H1 (cell line): ENCODE data around the gene NRXN3. TPM values are rescaled to one million over a fixed set of nuclear protein-coding genes. Genes with fewer than 3 reads are reported as not detected.

Source experiments
- CTCF ChIA-PET: fragments of 300-600 bp; sonication (Branson Sonifier 250); formaldehyde crosslinking; loops from one replicate; lab custom pipeline; 2021; ENCODE audit not compliant: partially characterized antibody; lab: Charles Lee
- POLR2A ChIA-PET: fragments of 300-600 bp; sonication (Branson Sonifier 250); formaldehyde crosslinking; loops from one replicate; lab custom pipeline; 2021; ENCODE audit warnings: inconsistent platforms; ENCODE audit not compliant: partially characterized antibody; lab: Charles Lee
- DNase-seq, 2 experiments: peaks; one replicate each; pipeline versions ENCODE4 v3.0.0 to v3.0.0-alpha.2; 2010 to 2022; ENCODE audit warnings: low spot score in 2 of 2, low read depth in 1 of 2, mixed read lengths in 1 of 2
- FAIRE-seq: peaks from 2 replicates; lab custom pipeline; 2011; peaks lifted over from hg19 to GRCh38; lab: Jason Lieb, UNC
- H2AFZ ChIP-seq: 2 replicates; pipeline ENCODE4 v1.8.1; 2012; ENCODE audit warnings: low read length, inconsistent platforms
- H2AK5ac ChIP-seq: 2 replicates; pipeline ENCODE4 v1.6.1; 2013; ENCODE audit warnings: low read depth, low read length
- H2BK120ac ChIP-seq: replicated peaks from 2 replicates; pipeline ENCODE3; 2013; ENCODE audit warnings: low read depth, low read length, inconsistent platforms
- H2BK12ac ChIP-seq: 2 replicates; pipeline ENCODE4 v1.6.1; 2013; ENCODE audit warnings: low read depth, low read length
- H2BK15ac ChIP-seq: 2 replicates; pipeline ENCODE4 v1.6.1; 2013; ENCODE audit warnings: low read length
- H2BK20ac ChIP-seq: 2 replicates; pipeline ENCODE4 v1.6.1; 2013; ENCODE audit warnings: low read length
- H2BK5ac ChIP-seq: 2 replicates; pipeline ENCODE4 v1.6.1; 2013; ENCODE audit warnings: low read depth, low read length
- H3K14ac ChIP-seq: 2 replicates; pipeline ENCODE4 v1.6.1; 2013; ENCODE audit warnings: inconsistent platforms; ENCODE audit not compliant: insufficient read length
- H3K18ac ChIP-seq: 2 replicates; pipeline ENCODE4 v1.6.1; 2013; ENCODE audit warnings: low read length; ENCODE audit errors: extremely low read depth
- H3K23ac ChIP-seq: 2 replicates; pipeline ENCODE4 v1.6.1; 2013; ENCODE audit warnings: inconsistent platforms; ENCODE audit not compliant: insufficient read length
- H3K23me2 ChIP-seq: 2 replicates; pipeline ENCODE4 v1.6.1; 2013; ENCODE audit warnings: low read depth, low read length
- H3K27ac ChIP-seq: 2 replicates; pipeline ENCODE4 v1.6.1; 2011; ENCODE audit warnings: low read depth, low read length, inconsistent platforms
- H3K27me3 ChIP-seq, 4 experiments: replicated peaks in 1 of 4; 1 replicate in 1 of 4; 2 replicates in 3 of 4; pipeline versions ENCODE4 v1.6.1 to v1.8.1; 2011 to 2013; ENCODE audit warnings: low read length in 3 of 4, mild to moderate bottlenecking in 3 of 4, inconsistent platforms in 2 of 4, mixed read lengths in 2 of 4, moderate library complexity in 1 of 4; ENCODE audit not compliant: control insufficient read depth in 3 of 4, insufficient read depth in 3 of 4; ENCODE audit errors: extremely low read depth in 1 of 4
- H3K36me3 ChIP-seq, 4 experiments: 2 replicates each; pipeline versions ENCODE4 v1.6.1 to v1.8.1; 2011 to 2013; ENCODE audit warnings: mild to moderate bottlenecking in 4 of 4, low read length in 3 of 4, moderate library complexity in 2 of 4, control low read depth in 1 of 4, inconsistent platforms in 1 of 4; ENCODE audit not compliant: insufficient read depth in 4 of 4, control insufficient read depth in 2 of 4
- H3K4ac ChIP-seq: replicated peaks from 2 replicates; pipeline ENCODE3; 2013; ENCODE audit warnings: low read length, low read depth, mixed read lengths, inconsistent platforms; ENCODE audit not compliant: insufficient read length
- H3K4me1 ChIP-seq, 4 experiments: replicated peaks in 1 of 4; 1 replicate in 1 of 4; 2 replicates in 3 of 4; pipeline versions ENCODE4 v1.6.1 to v1.8.1; 2011 to 2013; ENCODE audit warnings: low read length in 3 of 4, inconsistent platforms in 2 of 4, mixed read lengths in 1 of 4; ENCODE audit not compliant: insufficient read depth in 4 of 4, control insufficient read depth in 3 of 4
- H3K4me2 ChIP-seq, 2 experiments: 2 replicates each; pipeline versions ENCODE4 v1.6.1 to v1.8.1; 2011 to 2013; ENCODE audit warnings: low read depth in 2 of 2, low read length in 2 of 2, control low read depth in 1 of 2, inconsistent platforms in 1 of 2, mild to moderate bottlenecking in 1 of 2; ENCODE audit not compliant: insufficient read depth in 1 of 2
- H3K4me3 ChIP-seq, 4 experiments: fragments of 200-600, 300-600 bp in 1 of 4; sonication (generic), shearing (Covaris generic), sonication (Bioruptor Twin) in 1 of 4; 2 replicates each; pipeline versions ENCODE4 v1.5.1 to v1.8.1; 2011 to 2016; ENCODE audit warnings: low read length in 4 of 4, low read depth in 3 of 4, control low read depth in 2 of 4, inconsistent platforms in 2 of 4, mild to moderate bottlenecking in 2 of 4, mixed read lengths in 1 of 4, moderate library complexity in 1 of 4; ENCODE audit not compliant: insufficient read depth in 2 of 4; ENCODE audit errors: extremely low read depth in 1 of 4
- H3K56ac ChIP-seq: replicated peaks from 2 replicates; pipeline ENCODE3; 2013; ENCODE audit warnings: low read depth, mild to moderate bottlenecking, mixed read lengths, low read length, inconsistent platforms; ENCODE audit not compliant: insufficient read length
- H3K79me1 ChIP-seq: 2 replicates; pipeline ENCODE4 v1.6.1; 2013; ENCODE audit warnings: low read depth, low read length, control low read depth
- H3K79me2 ChIP-seq, 2 experiments: 2 replicates each; pipeline versions ENCODE4 v1.6.1 to v1.8.1; 2012 to 2013; ENCODE audit warnings: low read length in 2 of 2, mild to moderate bottlenecking in 2 of 2, inconsistent platforms in 1 of 2; ENCODE audit not compliant: insufficient read depth in 2 of 2, control insufficient read depth in 1 of 2
- H3K9ac ChIP-seq, 4 experiments: replicated peaks in 1 of 4; 1 replicate in 1 of 4; 2 replicates in 3 of 4; pipeline versions ENCODE4 v1.6.1 to v1.8.1; 2011 to 2013; ENCODE audit warnings: low read depth in 3 of 4, low read length in 3 of 4, control low read depth in 2 of 4, mild to moderate bottlenecking in 2 of 4, moderate library complexity in 2 of 4, inconsistent platforms in 1 of 4; ENCODE audit errors: extremely low read depth in 1 of 4
- H3K9me3 ChIP-seq, 2 experiments: 2 replicates each; pipeline versions ENCODE4 v1.6.1 to v1.8.1; 2012 to 2013; ENCODE audit warnings: mild to moderate bottlenecking in 2 of 2, moderate library complexity in 2 of 2, control low read depth in 1 of 2, inconsistent platforms in 1 of 2, low read depth in 1 of 2, low read length in 1 of 2, mixed read lengths in 1 of 2; ENCODE audit not compliant: insufficient read depth in 2 of 2
- H4K20me1 ChIP-seq, 2 experiments: replicated peaks in 1 of 2; 2 replicates each; pipeline versions ENCODE3 to v1.8.1; 2011 to 2013; ENCODE audit warnings: inconsistent platforms in 2 of 2, low read length in 2 of 2, mild to moderate bottlenecking in 1 of 2; ENCODE audit not compliant: insufficient read depth in 2 of 2, control insufficient read depth in 1 of 2
- H4K5ac ChIP-seq: 2 replicates; pipeline ENCODE4 v1.6.1; 2013; ENCODE audit warnings: low read length, low read depth, mixed read lengths, inconsistent platforms; ENCODE audit not compliant: insufficient read length
- H4K8ac ChIP-seq: 2 replicates; pipeline ENCODE4 v1.8.0; 2013; ENCODE audit warnings: mild to moderate bottlenecking, moderate library complexity, low read length, inconsistent platforms; ENCODE audit not compliant: insufficient read depth; ENCODE audit errors: extremely low read depth
- H4K91ac ChIP-seq: replicated peaks from 2 replicates; pipeline ENCODE3; 2013; ENCODE audit warnings: low read length, mixed read lengths, inconsistent platforms; ENCODE audit not compliant: insufficient read length
- ATF3 ChIP-seq: IDR thresholded peaks from 2 replicates; pipeline ENCODE4 v1.6.1; 2011; ENCODE audit warnings: low read depth, mild to moderate bottlenecking, low read length; ENCODE audit not compliant: insufficient read depth
- CHD1 ChIP-seq: IDR thresholded peaks from 2 replicates; pipeline ENCODE4 v1.6.1; 2012; ENCODE audit warnings: low read depth, low read length, improper control_type of control experiment
- CTCF ChIP-seq, 3 experiments: IDR thresholded peaks; 1 replicate in 2 of 3; 2 replicates in 1 of 3; pipeline versions ENCODE4 v1.5.1 to v1.6.1; 2011; ENCODE audit warnings: low read length in 3 of 3, mild to moderate bottlenecking in 3 of 3, inconsistent platforms in 2 of 3, low read depth in 1 of 3, moderate library complexity in 1 of 3; ENCODE audit not compliant: insufficient read depth in 1 of 3; ENCODE audit errors: control extremely low read depth in 1 of 3
- E2F6 ChIP-seq: IDR thresholded peaks from 2 replicates; pipeline ENCODE4 v1.6.1; 2012; ENCODE audit warnings: inconsistent platforms
- GTF2F1 ChIP-seq: IDR thresholded peaks from 2 replicates; pipeline ENCODE4 v1.6.1; 2012; ENCODE audit warnings: low read depth, low read length, improper control_type of control experiment, borderline replicate concordance
- POLR2A ChIP-seq, 2 experiments: IDR thresholded peaks; 1 replicate in 1 of 2; 2 replicates in 1 of 2; pipeline ENCODE4 v1.6.1; 2011; ENCODE audit warnings: low read depth in 2 of 2, low read length in 2 of 2, mild to moderate bottlenecking in 2 of 2; ENCODE audit errors: control extremely low read depth in 1 of 2
- RBBP5 ChIP-seq: IDR thresholded peaks from 2 replicates; pipeline ENCODE4 v1.7.1; 2012; ENCODE audit warnings: low read depth, mild to moderate bottlenecking, inconsistent platforms, low read length, moderate library complexity, borderline replicate concordance
- SIX5 ChIP-seq: IDR thresholded peaks from 2 replicates; pipeline ENCODE4 v1.6.1; 2011; ENCODE audit warnings: mild to moderate bottlenecking, low read depth, low read length
- SP1 ChIP-seq: IDR thresholded peaks from 2 replicates; pipeline ENCODE4 v1.6.1; 2011; ENCODE audit warnings: low read depth, low read length
- TAF1 ChIP-seq: IDR thresholded peaks from 2 replicates; pipeline ENCODE4 v1.6.1; 2011; ENCODE audit warnings: mild to moderate bottlenecking, low read depth, low read length
- TEAD4 ChIP-seq: IDR thresholded peaks from 2 replicates; pipeline ENCODE4 v1.6.1; 2012; ENCODE audit warnings: low read depth, low read length, inconsistent platforms, mixed read lengths
- YY1 ChIP-seq: IDR thresholded peaks from 2 replicates; pipeline ENCODE4 v1.6.1; 2011; ENCODE audit warnings: low read depth, mild to moderate bottlenecking, low read length
- whole genome bisulfite sequencing, 2 experiments: shearing (Covaris generic) in 1 of 2; methylation state at CpG; one replicate each; pipeline versions ENCODE4 v1.1.6 to v1.1.7; 2013 to 2015; ENCODE audit warnings: low lambda C conversion rate in 2 of 2, mixed read lengths in 2 of 2, inconsistent platforms in 1 of 2, low coverage in 1 of 2, missing lambda C conversion rate in 1 of 2; ENCODE audit not compliant: insufficient replicate concordance in 2 of 2, insufficient coverage in 1 of 2, insufficient read length in 1 of 2; ENCODE audit errors: extremely low coverage in 1 of 2, missing lambda C conversion rate in 1 of 2; 5-methylcytosine and 5-hydroxymethylcytosine counted together
- polyA plus RNA-seq, 7 experiments: library from polyadenylated mRNA; depleted of rRNA in 3 of 7; stranded (reverse) in 5 of 7; unstranded in 2 of 7; fragments of >200 nt in 5 of 7; fragments of 200-250 nt in 2 of 7; gene quantifications; 1 replicate in 5 of 7; 2 replicates in 1 of 7; 4 replicates in 1 of 7; pipeline versions ENCODE4 v1.2.1 to v1.2.3, GENCODE V29; 2011 to 2013; ENCODE audit warnings: missing spikeins in 2 of 7, mixed read lengths in 2 of 7
- total RNA-seq: library from RNA; stranded (reverse); fragmentation: NEBNext Ultra II Directional; extraction: Animal tissue kit (Norgen Biotek cat#: 25700); gene quantifications from 2 replicates; pipeline ENCODE4 v1.2.1, GENCODE V29; 2021

Gene NRXN3
- total and polyA plus RNA-seq, 2 of the 8 experiments (the other 6 are each of a cell fraction or from before 2014, with no cell fraction given): 2.6 to 4.1 TPM

GRCh38 chr14:79540394-79540793 is 1370.2 kb downstream of the NRXN3 start:
- Histone ChIP-seq H3K14ac (no peak overlapping the region), H3K18ac (no peak overlapping the region), H3K4me1 (no peaks in the 10 kb centered on the region; a peak in 1 of 7 replicates), H3K23me2 (no peaks in the 10 kb centered on the region), H3K56ac (no peak overlapping the region), H3K23ac (no peak overlapping the region), H2BK5ac (no peak overlapping the region), H4K20me1 (no peaks in the 10 kb centered on the region), H4K91ac (no peak overlapping the region), H3K27me3 (peaks cover 0 to 1% (median 0%) of the 10 kb centered on the region in 4 experiments; a peak in 1 of 7 replicates), H4K8ac (no peak overlapping the region), H2BK12ac (no peak overlapping the region), H2AFZ (no peak overlapping the region), H2BK20ac (no peak overlapping the region), H2BK15ac (no peak overlapping the region), H3K4me2 (no peak overlapping the region), H2AK5ac (no peak overlapping the region), H3K79me2 (no peaks in the 10 kb centered on the region), H3K36me3 (no peaks in the 10 kb centered on the region), H4K5ac (no peak overlapping the region), H3K79me1 (no peaks in the 10 kb centered on the region), H3K4ac (no peak overlapping the region), H3K27ac (no peak overlapping the region), H3K9me3 (no peaks in the 10 kb centered on the region), H3K9ac (no peak overlapping the region), H2BK120ac (no peak overlapping the region), H3K4me3 (no peak overlapping the region)
- POLR2A ChIA-PET: no interaction called here
- CTCF ChIA-PET: interaction anchor here (1.3 kb wide), 1 partner anchor 29 kb away, joined by 3 read pairs; no protein-coding TSS in a partner anchor
- FAIRE-seq (no peak), DNase-seq (no peak)
- 86% methylated on average over 1 of the region's 1 CpG; no CpG with 5 or more reads in 1 of the 2 experiments for WGBS, 2 experiments
- TF ChIP-seq SP1 (no peak), CHD1 (no peak), ATF3 (no peak), E2F6 (no peak), CTCF (IDR thresholded peaks at IDR 0.05; ENCODE audit: control extremely low read depth in 1 of 3, insufficient read depth in 1 of 3, low read depth in 1 of 3, low read length in 3 of 3) (no peak), GTF2F1 (no peak), RBBP5 (no peak), SIX5 (no peak), TAF1 (no peak), POLR2A (IDR thresholded peaks at IDR 0.05; ENCODE audit: control extremely low read depth in 1 of 2, low read depth in 2 of 2, low read length in 2 of 2) (no peak), YY1 (no peak), TEAD4 (no peak)
